Fibroblast of lung (primary cell): Measurements from ENCODE around the gene EXOC2. TPM values are rescaled to one million over a fixed set of nuclear protein-coding genes. Genes with fewer than 3 reads are reported as not detected.

Experiments
- DNase-seq, 2 donors: peaks; one replicate each; pipeline versions ENCODE4 v3.0.0 to v3.0.0-alpha.2; 2010; ENCODE audit warnings: low read depth in 2 of 2
- H2AFZ ChIP-seq: 2 replicates; pipeline ENCODE4 v1.5.1; 2012; ENCODE audit warnings: low read length, control low read depth, inconsistent platforms
- H3K27ac ChIP-seq: 2 replicates; pipeline ENCODE4 v1.5.1; 2011; ENCODE audit warnings: low read length, control low read depth; ENCODE audit not compliant: insufficient read depth
- H3K27me3 ChIP-seq: 2 replicates; pipeline ENCODE4 v1.5.1; 2011; ENCODE audit warnings: mild to moderate bottlenecking, low read length; ENCODE audit not compliant: control insufficient read depth, insufficient read depth
- H3K36me3 ChIP-seq: 2 replicates; pipeline ENCODE4 v1.5.1; 2011; ENCODE audit warnings: low read length; ENCODE audit not compliant: control insufficient read depth, insufficient read depth
- H3K4me1 ChIP-seq: 2 replicates; pipeline ENCODE4 v1.5.1; 2011; ENCODE audit warnings: low read length; ENCODE audit not compliant: control insufficient read depth, insufficient read depth; ENCODE audit errors: extremely low read depth
- H3K4me2 ChIP-seq: 2 replicates; pipeline ENCODE4 v1.5.1; 2011; ENCODE audit warnings: low read length, control low read depth; ENCODE audit not compliant: insufficient read depth; ENCODE audit errors: extremely low read depth
- H3K4me3 ChIP-seq, 4 experiments: fragments of 200-600 bp in 1 of 4; sonication (generic) in 1 of 4; replicated peaks in 1 of 4; 2 replicates each; pipeline ENCODE4 v1.5.1; 2011 to 2016; ENCODE audit warnings: low read length in 4 of 4, low read depth in 3 of 4, mild to moderate bottlenecking in 3 of 4, control low read depth in 2 of 4, inconsistent platforms in 1 of 4, mixed read lengths in 1 of 4; ENCODE audit not compliant: insufficient read depth in 1 of 4; ENCODE audit errors: control extremely low read depth in 1 of 4
- H3K79me2 ChIP-seq: 2 replicates; pipeline ENCODE4 v1.5.1; 2012; ENCODE audit warnings: mild to moderate bottlenecking, low read length, inconsistent platforms; ENCODE audit not compliant: control insufficient read depth, insufficient read depth
- H3K9ac ChIP-seq: 2 replicates; pipeline ENCODE4 v1.5.1; 2011; ENCODE audit warnings: mild to moderate bottlenecking, low read length, control low read depth; ENCODE audit not compliant: insufficient read depth
- H3K9me3 ChIP-seq: 2 replicates; pipeline ENCODE4 v1.5.1; 2012; ENCODE audit warnings: low read depth, low read length; ENCODE audit not compliant: control insufficient read depth, insufficient read depth
- H4K20me1 ChIP-seq: 2 replicates; pipeline ENCODE4 v1.5.1; 2011; ENCODE audit warnings: low read length; ENCODE audit not compliant: control insufficient read depth, insufficient read depth; ENCODE audit errors: extremely low read depth
- CTCF ChIP-seq, 2 donors: IDR thresholded peaks in 1 of 2; conservative IDR thresholded peaks in 1 of 2; 1 replicate in 1 of 2; 2 replicates in 1 of 2; pipeline ENCODE4 v1.5.1; 2011 to 2012; ENCODE audit warnings: low read length in 2 of 2, control low read depth in 1 of 2, inconsistent platforms in 1 of 2, low read depth in 1 of 2, mild to moderate bottlenecking in 1 of 2
- EZH2 ChIP-seq: IDR thresholded peaks from 2 replicates; pipeline ENCODE4 v1.5.1; 2012; ENCODE audit warnings: low read length, control low read depth, mild to moderate bottlenecking; ENCODE audit errors: missing control alignments
- polyA plus RNA-seq, 2 donors: library from polyadenylated mRNA; depleted of rRNA in 1 of 2; stranded (reverse) in 1 of 2; unstranded in 1 of 2; fragments of >200 nt; gene quantifications; 2 replicates each; pipeline ENCODE4 v1.2.1, GENCODE V29; 2011 to 2012; ENCODE audit warnings: missing spikeins in 1 of 2
- total RNA-seq: library from RNA; depleted of rRNA; stranded (reverse); fragments of >200 nt; gene quantifications from 2 replicates; pipeline ENCODE4 v1.2.1, GENCODE V29; 2014

The EXOC2 gene
- total and polyA plus RNA-seq, 2 donors (not counting 1 experiment from before 2014, with no cell fraction given): 19.7 to 42.3 TPM

GRCh38 chr6:736657-737446 lies 43.9 kb upstream of the EXOC2 start:
- Histone ChIP-seq H3K79me2 (no peaks in the 10 kb centered on the region), H3K27ac (no peak overlapping the region), H3K36me3 (no peaks in the 10 kb centered on the region), H2AFZ (no peak overlapping the region), H3K4me2 (no peak overlapping the region), H3K4me3 (no peak overlapping the region), H3K27me3 (no peaks in the 10 kb centered on the region), H4K20me1 (no peaks in the 10 kb centered on the region), H3K9me3 (no peaks in the 10 kb centered on the region), H3K4me1 (no peaks in the 10 kb centered on the region), H3K9ac (no peak overlapping the region)
- TF ChIP-seq EZH2 (no peak), CTCF (conservative IDR thresholded peaks at IDR 0.05 in 1 of 2, IDR thresholded peaks at IDR 0.05 in 1 of 2; ENCODE audit: low read depth in 1 of 2, low read length in 2 of 2) (no peak)
- DNase-seq: no peak

- no peak overlapping the region for H3K4me2 ChIP-seq
- no peak overlapping the region for H3K27ac ChIP-seq
- H3K4me3 ChIP-seq: no peak overlapping the region
- no peaks in the 10 kb centered on the region for H3K36me3 ChIP-seq
- no peak for DNase-seq
- no peaks in the 10 kb centered on the region for H3K27me3 ChIP-seq
- H4K20me1 ChIP-seq: no peaks in the 10 kb centered on the region
- no peaks in the 10 kb centered on the region for H3K4me1 ChIP-seq
- no peaks in the 10 kb centered on the region for H3K9me3 ChIP-seq
- no peaks in the 10 kb centered on the region for H3K79me2 ChIP-seq
- TF ChIP-seq EZH2 (no peak), CTCF (conservative IDR thresholded peaks at IDR 0.05 in 1 of 2, IDR thresholded peaks at IDR 0.05 in 1 of 2; ENCODE audit: low read depth in 1 of 2, low read length in 2 of 2) (no peak)
- no peak overlapping the region for H3K9ac ChIP-seq
- H2AFZ ChIP-seq: no peak overlapping the region
These were observed 40.7 kb upstream of the EXOC2 start for GRCh38 chr6:733431-734219.

- no peaks in the 10 kb centered on the region for H3K4me1 ChIP-seq
- no peaks in the 10 kb centered on the region for H4K20me1 ChIP-seq
- no peak overlapping the region for H3K9ac ChIP-seq
- H3K36me3 ChIP-seq: no peaks in the 10 kb centered on the region
- H3K9me3 ChIP-seq: no peaks in the 10 kb centered on the region
- no peak overlapping the region for H2AFZ ChIP-seq
- H3K4me2 ChIP-seq: no peak overlapping the region
- H3K4me3 ChIP-seq: no peak overlapping the region
- TF ChIP-seq EZH2 (no peak), CTCF (conservative IDR thresholded peaks at IDR 0.05 in 1 of 2, IDR thresholded peaks at IDR 0.05 in 1 of 2; ENCODE audit: low read depth in 1 of 2, low read length in 2 of 2) (no peak)
- no peak for DNase-seq
- H3K79me2 ChIP-seq: no peaks in the 10 kb centered on the region
- no peaks in the 10 kb centered on the region for H3K27me3 ChIP-seq
- no peak overlapping the region for H3K27ac ChIP-seq
These were observed 39.0 kb upstream of the EXOC2 start for GRCh38 chr6:731924-732323.
